Cortex of kidney (tissue), 1 donor: Measurements from ENCODE around the gene NEK10.

Source experiments
- DNase-seq: peaks from one replicate; lab custom pipeline; 2025; lab: John Stamatoyannopoulos, UW

Gene NEK10

DNA sequence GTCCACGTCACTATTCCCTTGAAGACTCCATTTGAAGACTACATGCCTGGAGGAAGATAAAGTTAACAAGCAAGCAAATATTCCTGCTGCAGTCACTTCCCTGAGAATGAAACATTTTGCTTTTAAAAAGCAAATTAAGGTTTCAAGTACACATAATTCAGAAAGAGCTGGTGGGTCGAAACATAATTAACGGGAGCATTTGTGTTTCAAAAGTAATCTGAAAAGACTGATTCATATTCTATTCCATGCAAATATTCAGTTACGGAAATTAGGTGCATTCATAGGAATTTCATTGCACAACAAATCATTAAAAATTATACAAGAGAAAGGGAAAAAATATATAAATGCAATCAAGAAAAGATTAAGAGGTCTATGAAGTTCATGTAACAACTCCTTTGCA is 260.9 kb downstream of the NEK10 start:
- DNase-seq, result no peak

DNA sequence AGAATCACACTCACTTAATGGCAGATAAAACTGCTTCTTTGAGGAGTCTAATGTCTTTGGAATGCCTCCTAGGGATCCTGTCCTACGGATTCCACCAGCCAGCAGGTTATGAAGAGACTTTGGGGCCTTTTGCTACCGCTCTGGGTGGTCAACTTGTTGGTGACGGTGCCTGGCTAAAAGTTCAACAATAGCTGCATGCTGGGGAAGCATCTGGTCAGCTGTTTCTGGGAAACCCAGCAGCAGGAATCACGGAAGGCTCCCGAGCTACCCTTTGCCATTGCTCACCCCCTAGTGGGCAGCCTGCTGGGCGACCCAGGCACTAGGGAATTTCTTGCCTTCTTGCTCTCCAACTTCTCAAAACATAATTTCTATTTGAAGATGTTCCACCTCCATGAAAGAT is 263.3 kb downstream of the NEK10 start:
- DNase-seq, result no peak

DNA sequence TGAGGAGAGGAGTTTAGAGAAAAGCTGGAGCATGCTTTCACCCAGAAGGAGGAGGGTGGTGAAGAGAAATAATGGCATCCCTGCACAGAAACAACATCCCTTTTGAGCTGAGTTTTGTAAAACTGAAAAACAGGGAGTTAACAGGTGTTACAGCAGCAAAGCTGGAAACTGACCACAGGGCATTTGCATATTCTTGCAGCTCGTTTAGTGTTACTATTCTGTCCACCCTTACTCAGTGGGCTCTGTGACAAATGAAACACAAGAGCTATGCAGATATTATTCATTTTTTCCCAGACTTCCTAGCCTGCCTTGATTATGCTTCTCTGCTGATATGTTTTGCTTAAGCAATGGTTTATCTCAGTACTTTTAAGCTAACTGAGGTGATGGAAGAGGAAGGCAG is 272.0 kb downstream of the NEK10 start:
- DNase-seq, result no peak

DNA sequence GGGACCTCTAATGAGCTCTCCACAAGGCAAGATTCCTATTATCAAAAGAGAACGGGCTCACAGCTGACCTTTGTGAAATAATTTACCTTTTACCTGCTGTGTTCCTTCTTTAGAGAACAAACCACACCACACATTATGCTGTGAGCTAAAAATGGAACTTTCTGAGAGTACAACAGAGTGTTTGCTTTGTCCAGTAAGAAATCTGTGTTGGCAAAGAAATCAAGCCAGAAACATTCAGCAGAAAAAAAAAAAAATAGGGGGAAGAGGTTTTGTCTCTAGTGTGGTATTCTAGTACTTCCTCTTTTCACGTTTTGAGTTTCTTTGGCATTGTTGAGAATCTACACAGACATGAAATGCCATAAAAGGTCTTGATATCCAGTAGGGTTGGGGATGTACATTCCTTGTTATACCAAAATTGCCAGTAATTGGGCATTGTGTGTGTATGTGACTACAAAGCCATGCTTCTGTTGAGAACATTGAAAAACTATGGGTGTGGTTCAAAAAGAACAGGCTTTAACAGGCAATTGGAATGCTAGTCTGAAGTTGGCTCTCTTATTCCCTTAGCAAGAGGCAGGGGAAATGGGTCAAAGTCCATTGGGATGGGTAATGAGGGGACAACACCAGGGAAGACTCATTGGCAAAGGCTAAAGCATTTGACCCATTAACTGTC is 273.5 kb downstream of the NEK10 start:
- DNase-seq, result no peak

DNA sequence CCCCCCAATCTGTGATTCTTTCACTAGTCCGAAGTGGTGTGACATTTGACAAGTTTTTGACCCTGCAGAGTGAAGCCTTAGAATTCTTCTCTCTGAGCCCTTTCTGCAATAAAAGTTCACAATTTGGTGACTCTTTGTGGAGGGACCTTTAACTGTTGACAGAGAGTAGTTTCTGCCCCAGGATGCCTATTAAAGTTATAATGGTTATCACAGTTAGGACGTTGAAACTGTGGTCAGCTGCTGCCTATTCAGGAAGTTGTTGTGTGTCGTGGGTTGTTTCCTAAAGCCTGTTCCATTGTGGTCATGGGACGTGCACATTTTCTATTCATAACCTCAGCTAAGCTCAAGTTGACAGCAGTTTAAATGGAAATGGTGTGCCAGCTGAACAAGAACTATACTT is 274.5 kb downstream of the NEK10 start:
- DNase-seq, result no peak

DNA sequence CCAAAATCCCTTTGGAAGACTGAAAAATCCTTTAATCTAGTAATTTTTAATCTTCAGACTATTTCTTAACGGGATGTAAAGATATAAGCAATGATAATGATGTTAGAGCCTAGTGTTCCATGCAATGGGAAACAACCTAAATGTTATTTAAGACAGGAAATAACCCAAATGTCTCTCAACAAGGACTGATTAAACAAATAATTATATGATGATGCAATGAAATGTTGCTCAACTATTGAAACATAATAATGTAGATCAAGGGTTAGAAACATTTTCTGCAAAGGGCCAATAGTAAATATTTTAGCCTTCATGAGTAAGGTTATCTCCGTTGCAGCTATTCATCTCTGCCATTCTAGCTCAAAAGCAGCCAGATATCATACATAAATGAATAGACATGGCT is 275.4 kb downstream of the NEK10 start:
- no peak for DNase-seq

DNA sequence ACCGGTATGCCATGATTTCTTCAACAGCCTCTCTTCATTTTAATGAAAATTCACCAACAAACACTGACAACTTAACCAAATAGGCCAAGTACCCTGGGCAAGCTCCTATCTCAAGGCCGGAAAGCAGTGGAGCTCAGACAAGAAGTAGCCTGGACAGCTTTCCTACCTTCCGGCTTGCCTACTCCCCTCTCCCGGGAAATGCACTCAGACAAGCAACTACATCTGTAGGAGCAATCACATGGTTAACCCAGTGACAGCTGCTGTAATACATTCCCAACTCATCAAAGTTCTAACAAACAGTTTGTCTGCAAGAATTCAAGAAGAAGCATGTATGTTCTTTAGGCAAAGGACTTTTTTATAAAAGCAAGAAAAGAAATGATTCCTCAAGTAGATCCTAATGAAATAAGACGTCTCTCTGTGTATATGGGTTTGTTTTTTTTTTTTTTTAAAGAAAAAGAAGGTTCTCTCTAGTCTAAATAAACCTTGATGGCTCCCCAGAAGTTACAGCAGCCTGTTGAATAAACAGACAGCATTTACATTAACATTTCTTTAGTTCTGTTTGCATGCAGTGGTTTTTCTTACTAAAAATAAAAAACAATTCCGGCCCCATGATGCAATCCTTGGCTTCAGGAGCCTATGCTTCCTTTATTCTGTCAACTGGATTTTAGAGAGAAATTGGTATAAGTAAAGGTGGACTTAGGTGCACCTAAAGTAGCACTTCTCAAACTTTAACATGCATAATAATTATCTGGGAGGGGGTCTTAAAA is 278.7 kb downstream of the NEK10 start:
- DNase-seq, result no peak

DNA sequence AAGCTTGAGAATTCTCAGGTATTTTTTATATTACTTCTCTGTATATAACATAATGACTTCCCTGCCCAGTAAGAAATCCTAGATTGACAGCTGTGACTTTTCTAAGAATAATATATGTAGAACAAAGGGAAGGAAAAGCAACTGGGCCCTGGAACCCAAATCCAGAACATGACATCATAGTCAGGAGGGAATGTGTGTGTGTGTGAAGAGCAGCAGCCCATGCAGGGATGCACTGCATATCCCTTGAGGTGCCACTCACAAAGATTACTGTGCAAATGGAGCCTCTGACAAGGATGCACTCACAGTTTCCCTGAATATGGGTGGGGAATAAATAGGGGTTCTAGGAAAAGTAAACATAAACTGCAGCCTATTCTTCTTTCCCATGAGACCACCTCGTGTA is 279.5 kb downstream of the NEK10 start:
- DNase-seq, result no peak

DNA sequence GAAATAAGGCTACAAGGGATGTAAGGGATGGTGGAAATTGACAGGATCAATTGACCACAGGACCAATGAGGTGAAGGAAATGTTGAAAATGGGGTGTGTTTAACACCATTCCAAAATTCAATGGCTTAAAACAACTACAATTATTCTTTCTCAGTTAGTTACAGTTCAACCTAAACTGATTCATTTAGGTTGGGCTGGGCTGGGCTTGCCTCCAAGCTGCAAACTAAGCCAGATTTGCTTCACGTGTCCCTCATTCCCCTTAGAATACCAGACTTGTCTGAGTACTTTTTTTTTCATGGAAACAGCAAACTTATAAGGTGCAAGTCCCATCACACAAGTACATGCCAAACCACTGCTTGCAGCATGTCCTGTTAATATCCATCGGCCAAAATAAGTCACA is 280.1 kb downstream of the NEK10 start:
- no peak for DNase-seq

DNA sequence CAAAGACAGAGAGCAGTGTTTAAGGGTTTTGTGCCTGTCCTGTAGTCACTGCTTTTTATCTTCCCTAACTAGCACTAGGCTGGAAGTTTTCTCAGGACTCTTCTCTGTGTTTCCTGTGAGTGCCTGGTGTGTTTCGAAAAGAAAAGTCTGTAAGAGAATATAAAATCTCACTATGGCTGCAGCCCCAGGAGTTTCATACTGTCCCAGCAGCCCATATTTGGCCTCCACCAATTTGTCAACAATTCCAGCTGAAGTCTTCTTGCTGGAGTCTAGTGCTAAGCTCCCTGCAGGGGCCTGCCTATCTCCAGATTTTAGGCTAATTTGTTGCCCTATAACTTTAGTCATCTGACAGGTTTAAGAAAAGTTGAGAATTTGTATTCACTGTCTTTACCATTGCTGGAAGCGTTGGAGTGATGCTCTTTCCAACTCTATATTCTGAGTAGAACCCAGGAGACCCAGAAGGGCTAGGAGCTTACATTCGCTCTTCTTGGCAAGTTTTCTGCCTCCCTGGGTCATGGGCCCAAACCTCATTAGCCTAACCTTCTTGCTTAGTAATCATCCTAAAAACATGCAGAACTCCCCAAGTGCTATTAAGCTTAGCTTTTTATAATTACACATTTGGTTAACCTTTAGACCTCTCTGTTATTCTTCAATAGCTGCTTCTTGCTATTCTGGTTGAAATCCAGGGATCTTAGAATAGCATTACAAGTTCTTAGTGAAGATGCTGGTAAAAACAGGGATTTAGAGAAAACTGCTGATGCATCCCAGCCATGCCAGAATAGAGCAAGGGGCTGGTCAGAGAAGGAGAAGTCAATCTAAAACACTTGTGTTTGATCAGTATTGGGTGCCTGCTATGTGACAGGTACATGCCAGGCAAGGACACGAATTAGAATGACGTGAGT is 283.1 kb downstream of the NEK10 start:
- no peak for DNase-seq

DNA sequence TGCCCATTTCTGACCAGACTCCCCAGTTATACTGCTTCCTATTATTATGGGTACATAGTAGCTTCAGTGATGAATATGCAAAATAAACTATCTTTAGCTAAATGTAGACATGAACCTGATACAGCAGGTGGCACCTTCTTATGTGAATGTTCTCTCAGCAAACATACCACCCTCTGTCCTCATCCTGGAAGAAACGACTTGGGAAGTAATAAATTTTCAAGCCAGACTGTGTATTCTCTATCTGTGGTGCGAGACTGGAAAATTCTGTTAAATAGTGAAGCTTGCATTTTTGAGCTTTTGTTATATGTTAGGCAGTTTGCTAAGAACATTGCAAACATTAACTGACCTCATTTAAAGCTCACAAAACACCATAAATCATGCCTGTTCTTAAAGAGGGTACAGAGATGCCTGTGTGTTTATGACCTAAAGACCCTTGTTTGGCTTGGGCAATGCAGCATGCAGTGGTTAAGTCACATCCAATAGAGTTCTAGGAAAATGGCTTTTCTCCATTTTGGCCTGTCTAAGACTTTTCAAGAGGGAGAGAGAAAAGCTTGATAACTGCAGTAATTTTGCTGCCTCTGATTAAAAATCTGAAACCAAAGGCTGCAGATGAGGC is 287.1 kb downstream of the NEK10 start:
- no peak for DNase-seq

DNA sequence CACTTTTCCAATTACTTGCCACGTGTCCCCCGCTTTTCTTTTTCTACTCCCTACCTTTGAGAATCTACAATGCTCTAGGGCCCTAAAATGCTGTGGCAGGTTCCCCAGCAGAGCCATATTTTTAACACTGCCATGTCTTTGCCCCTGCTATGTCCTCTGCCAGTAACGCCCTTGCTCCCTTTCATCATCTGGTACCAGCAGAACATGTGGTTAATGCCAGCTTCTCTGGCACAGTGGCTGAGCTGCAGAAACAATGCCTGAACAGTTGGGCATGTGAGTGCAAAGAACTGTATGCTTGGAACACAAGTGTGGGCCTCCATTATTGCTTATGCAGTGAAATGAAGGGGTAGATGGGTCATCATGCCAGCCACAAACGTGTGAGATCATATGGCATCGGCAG is 287.6 kb downstream of the NEK10 start:
- DNase-seq, result no peak

DNA sequence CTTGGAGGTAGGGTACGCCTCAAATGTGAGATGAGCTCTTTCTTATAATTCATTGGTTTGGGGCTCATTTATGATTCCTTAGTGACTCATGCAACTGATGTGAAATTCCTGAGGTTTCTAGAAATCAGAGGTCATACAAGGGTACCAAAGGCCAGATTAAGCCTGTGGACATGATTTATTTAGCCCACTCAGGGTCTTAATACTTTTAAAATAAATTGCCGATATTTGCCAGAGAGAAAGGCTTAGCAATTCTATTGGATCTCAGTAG is 289.0 kb downstream of the NEK10 start:
- DNase-seq, result no peak

DNA sequence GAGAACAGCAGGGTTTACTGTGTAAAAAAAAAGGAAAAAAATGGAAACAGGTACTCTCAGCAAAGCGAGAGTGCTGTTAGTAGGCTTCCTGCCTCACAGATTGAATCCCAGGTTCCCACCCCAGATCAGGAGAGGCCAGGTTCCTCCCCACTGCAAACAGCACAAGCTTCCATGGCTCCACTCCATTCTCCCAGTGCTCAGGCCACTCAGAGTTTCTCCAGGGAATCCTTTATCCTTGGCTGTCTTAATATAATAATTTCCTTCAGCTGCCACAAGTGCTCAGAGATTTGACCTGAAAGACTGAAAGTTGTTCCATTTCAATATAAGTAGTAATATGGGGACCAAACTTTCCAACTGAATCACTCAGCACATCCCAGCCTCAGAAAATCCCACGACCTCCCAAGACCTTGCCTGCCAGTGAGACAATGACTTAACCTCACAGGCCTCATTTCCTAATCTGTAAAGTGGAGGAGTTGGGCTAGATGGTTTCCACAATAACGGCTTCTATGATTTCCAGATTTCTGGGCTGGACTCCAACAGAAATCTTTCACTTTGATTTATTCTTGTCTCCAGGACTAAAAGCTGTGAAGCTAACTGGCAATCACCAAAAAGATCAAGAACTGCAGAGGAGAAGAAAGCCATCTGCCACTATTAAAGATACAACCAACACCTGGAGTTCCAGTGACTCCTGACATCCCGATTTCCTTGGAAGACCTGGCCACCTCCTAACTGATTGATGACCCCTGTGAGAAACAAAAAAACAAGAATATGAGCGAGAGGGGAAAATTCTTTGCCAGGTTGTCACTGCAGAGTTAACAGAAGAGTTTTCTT is 289.5 kb downstream of the NEK10 start:
- no peak for DNase-seq

DNA sequence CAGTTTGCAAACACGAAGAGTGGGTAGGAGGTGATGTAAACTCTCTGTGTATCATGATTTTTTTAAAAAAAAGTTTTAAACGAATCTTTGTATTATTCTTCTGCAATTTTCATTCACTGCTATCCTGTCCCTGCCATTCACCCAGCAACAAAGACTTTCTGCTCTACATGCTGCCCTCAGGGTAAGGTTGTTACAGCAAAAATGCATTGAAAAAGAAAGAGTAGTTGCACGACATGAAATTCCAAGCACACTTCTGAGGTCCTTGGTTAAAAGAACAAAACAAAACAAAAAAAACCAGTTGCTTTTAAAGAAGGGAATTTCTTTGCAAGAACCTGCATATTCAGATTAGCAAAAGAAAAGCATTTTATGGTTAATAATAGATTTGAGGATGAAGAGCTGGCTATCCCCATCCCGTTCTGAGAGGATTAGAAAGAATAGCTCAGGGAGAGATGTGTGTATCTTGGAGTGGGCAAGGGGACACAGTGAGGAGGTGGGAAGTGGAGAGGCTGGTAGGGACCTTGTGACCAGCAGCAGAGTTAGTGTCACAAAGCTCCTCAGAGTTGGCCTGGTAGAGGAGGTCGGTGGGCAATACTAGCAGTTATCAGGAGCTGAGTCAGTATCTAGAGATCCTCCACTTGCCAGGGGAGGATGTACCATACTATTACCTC is 290.8 kb downstream of the NEK10 start:
- DNase-seq, result no peak

DNA sequence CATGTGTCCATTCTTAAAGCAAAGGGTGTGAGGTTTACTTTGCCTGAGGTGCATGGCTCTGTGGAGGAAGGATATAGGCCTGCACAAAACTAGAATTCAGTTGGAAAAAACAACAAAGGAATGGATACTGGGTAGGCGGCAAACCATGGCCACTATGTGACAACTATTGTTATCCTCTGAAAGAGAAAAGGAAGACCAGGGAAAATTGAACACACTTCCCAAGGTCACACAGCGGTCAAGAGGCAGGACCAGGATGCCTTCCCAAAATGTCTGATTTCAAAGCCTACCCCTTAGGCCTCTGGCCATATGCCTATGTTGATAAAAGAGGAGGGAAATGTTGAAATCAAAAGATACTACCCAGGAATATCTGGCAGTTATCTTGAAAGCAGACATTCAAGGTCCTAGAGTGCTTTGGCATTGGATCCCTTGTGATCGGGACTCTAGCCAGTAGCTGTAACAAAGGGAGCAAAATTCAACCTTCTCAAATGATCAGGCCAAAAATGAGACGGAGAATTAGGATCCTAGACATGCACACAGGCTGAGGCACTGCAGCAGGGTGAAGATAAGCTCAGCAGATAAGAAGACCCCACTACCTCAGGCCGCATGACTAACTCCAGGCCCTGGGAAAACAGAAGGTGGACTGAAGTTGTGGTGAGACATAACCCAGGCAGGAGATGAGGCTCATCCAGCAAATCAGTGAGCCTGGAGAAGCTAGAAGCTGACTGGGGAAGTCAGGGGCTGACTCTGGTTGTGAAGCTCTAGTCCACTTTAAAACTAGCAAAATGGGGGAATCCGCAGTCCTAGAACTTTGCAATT is 292.2 kb downstream of the NEK10 start:
- no peak for DNase-seq

DNA sequence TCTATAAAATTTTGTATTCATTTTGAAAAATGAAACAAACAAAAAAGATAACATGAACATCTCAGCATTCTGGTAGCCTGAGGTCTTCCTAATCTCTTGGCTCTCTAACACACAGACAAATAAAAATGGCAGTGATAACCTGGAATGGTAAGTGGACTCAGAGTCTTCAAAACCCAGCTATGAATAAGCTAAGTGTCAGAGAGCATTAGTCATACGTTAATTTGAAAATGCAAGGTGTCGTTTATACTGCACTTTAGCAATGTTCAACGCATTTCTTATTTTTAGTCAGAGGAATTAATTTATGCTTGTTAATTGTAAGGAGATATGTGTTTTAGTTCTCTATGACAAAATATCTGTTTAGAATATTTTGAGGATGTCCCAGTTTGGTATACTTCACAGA is 294.3 kb downstream of the NEK10 start:
- no peak for DNase-seq

DNA sequence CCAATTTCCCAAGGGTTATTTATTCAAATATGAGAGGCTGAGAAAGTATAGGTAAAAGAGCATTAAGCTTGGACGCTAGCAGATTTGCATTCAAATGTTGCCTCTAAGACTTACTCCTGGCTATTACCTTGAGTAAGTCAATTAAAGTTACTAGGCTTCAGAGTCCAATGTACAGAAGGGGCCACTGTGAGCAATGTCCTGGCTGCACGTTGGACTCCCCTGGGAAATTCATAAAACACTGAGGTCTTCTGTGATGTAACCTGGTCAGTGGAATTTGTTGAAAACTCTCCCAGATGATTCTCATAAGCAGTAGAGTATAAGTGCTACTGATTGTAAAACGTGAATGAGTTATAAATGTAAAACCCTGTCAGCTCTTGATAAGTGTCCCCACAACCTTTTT is 295.3 kb downstream of the NEK10 start:
- no peak for DNase-seq

DNA sequence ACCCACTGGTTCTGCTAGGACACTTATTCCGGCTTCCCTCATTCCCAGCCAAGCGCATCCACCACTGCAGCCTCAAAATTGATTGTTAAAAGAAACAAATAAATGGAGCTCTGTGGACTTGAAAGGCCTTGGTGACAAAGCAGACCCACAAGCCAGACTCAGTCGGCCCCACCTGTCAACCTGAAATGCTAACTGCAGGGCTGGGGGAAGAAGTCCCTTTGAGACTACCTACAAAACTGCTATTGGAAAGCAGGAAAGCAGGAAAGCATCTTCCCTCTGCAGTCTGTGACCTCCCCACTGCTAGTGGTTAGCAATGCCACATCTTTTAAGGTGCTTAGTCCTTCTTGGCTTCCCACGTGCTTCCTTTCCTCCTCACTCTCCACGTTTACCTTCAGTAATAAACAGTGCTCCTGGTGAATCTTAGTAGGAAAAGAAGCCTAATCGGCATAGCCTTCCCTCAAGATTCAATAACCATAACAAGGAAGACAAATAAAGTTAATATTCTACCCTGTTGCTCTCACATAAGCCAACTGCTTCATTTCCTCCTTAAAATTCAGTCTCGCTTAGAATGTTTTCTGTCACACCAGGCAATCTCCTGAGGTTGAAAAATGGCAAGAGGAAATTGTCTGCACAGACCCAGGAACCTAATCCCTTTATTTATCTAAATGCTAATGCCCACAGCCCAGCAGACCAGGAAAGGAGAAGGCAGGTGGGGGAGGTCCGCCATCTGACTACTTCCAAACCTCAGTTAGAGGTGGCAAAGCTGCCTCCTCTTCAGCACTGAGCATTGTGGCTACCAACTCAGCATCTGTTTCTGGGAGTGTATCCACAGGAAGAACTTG is 296.2 kb downstream of the NEK10 start:
- no peak for DNase-seq
